H54 (cell line): ENCODE measurements around the gene ADGB.
"Not testable (repeated sequence)": the region's sequence is repeated elsewhere in the genome, so short reads cannot be mapped to it uniquely, and the experiment has no call there.

ENCODE experiments used
- DNase-seq: peaks from one replicate; pipeline ENCODE4 v3.0.0; 2011; ENCODE audit warnings: low spot score, mixed read lengths; ENCODE audit not compliant: insufficient read length
- FAIRE-seq: peaks from 3 replicates; lab custom pipeline; 2011; peaks lifted over from hg19 to GRCh38; lab: Jason Lieb, UNC
- POLR2A ChIP-seq: IDR thresholded peaks from 2 replicates; pipeline ENCODE4 v1.6.1; 2011; ENCODE audit warnings: low read depth, mild to moderate bottlenecking, low read length

Gene ADGB

GRCh38 chr6:146598772-146599405, at the start of gene ADGB:
Gene ADGB, plus strand, starts transcription at chr6:146598972. Its CDS starts 69 bp downstream, at chr6:146599041.
- no peak for TF ChIP-seq POLR2A
- no peak for FAIRE-seq
- DNase-seq = no peak

GRCh38 chr6:146550911-146551310, 47.9 kb upstream of the ADGB start:
- DNase-seq (no peak), FAIRE-seq (no peak)
- no peak for TF ChIP-seq POLR2A

- FAIRE-seq (no peak), DNase-seq (no peak)
- TF ChIP-seq POLR2A = no peak
These were observed 47.2 kb upstream of the ADGB start for GRCh38 chr6:146551545-146551944.

GRCh38 chr6:146553377-146554135, 45.2 kb upstream of the ADGB start:
- FAIRE-seq (no peak), DNase-seq (no peak)
- no peak for TF ChIP-seq POLR2A

GRCh38 chr6:146560607-146561006, 38.2 kb upstream of the ADGB start:
- TF ChIP-seq POLR2A = no peak
- no peak for DNase-seq
- no peak for FAIRE-seq

GRCh38 chr6:146566661-146567060, 32.1 kb upstream of the ADGB start:
- DNase-seq, FAIRE-seq: not testable (repeated sequence)

GRCh38 chr6:146568619-146569018, 30.2 kb upstream of the ADGB start:
- FAIRE-seq, DNase-seq: not testable (repeated sequence)

GRCh38 chr6:146574211-146574610, 24.6 kb upstream of the ADGB start:
- DNase-seq (no peak), FAIRE-seq (no peak)
- TF ChIP-seq POLR2A = no peak

- DNase-seq (no peak), FAIRE-seq (no peak)
- TF ChIP-seq POLR2A = no peak
These were observed 20.7 kb upstream of the ADGB start for GRCh38 chr6:146578054-146578453.

- no peak for TF ChIP-seq POLR2A
- DNase-seq (no peak), FAIRE-seq (no peak)
These were observed 16.8 kb upstream of the ADGB start for GRCh38 chr6:146581968-146582367.

- no peak for TF ChIP-seq POLR2A
- no peak for DNase-seq
- no peak for FAIRE-seq
These were observed 15.9 kb upstream of the ADGB start for GRCh38 chr6:146582857-146583256.

- no peak for TF ChIP-seq POLR2A
- no peak for DNase-seq
- no peak for FAIRE-seq
These were observed 14.8 kb upstream of the ADGB start for GRCh38 chr6:146583966-146584365.

GRCh38 chr6:146587459-146587858, 11.3 kb upstream of the ADGB start:
- FAIRE-seq (no peak), DNase-seq (no peak)
- no peak for TF ChIP-seq POLR2A

- DNase-seq (no peak), FAIRE-seq (no peak)
- TF ChIP-seq POLR2A = no peak
These were observed 8.3 kb upstream of the ADGB start for GRCh38 chr6:146590492-146590891.

- DNase-seq = no peak
- FAIRE-seq = no peak
- TF ChIP-seq POLR2A = no peak
These were observed 6.3 kb upstream of the ADGB start for GRCh38 chr6:146592451-146592850.
